Ovary (tissue), 3 donors: Measurements from ENCODE around the gene FAM20C.

Experiments
- EP300 ChIP-seq: sonication (generic); formaldehyde crosslinking; IDR thresholded peaks from one replicate; pipeline ENCODE4 v1.6.1; 2017; ENCODE audit warnings: antibody characterized with exemption
- POLR2A ChIP-seq: fragments of 450-650 bp; IDR thresholded peaks from one replicate; pipeline ENCODE4 v1.6.1; 2017; ENCODE audit warnings: antibody characterized with exemption, mild to moderate bottlenecking, moderate library complexity
- TF ChIP-seq, protein P1 (sequence below), 3 donors: fragments of 450-650 bp in 2 of 3; fragments of 200-600 bp in 1 of 3; IDR thresholded peaks; one replicate each; pipeline versions ENCODE4 v1.5.1 to v1.8.0; 2016 to 2022; ENCODE audit warnings: antibody characterized with exemption in 3 of 3, mild to moderate bottlenecking in 1 of 3
- donor health status: DM: no; HTN: no; CAD: no.

DNA sequence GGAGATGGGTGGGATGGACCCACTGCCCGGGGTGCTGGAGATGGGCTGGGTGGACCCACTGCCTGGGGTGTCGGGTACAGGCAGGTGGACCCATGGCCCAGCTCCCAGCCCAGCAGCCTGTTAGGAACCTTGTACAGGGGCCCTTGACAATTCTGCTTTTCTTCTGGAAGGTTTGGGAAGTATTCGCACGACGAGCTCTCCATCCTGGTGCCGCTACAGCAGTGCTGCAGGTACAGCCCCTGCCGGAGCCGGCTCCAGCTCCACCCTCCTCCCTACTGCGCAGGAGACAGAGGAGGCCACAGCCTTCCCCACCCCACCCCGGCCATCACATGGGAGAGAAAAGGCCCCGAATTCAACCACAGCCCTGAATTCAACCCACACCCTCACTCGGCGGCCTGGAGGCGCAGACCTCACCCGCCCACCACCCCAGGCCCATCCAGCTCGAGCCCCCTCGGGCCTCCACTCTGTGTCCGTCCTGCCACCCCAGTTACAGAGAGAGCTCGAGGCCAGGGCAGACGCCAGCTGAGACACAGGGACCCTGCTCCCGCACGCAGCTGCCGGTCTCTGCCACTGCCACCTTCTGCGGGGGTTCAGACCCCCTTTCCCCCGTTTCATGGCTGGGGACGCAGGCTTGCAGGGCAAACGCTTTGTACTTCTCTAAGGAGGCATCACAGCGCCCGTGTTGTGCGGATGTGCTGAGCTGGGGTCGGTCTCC lies 66.3 kb downstream of the FAM20C start:
- TF ChIP-seq POLR2A, result no peak
- TF ChIP-seq, protein P1, sequence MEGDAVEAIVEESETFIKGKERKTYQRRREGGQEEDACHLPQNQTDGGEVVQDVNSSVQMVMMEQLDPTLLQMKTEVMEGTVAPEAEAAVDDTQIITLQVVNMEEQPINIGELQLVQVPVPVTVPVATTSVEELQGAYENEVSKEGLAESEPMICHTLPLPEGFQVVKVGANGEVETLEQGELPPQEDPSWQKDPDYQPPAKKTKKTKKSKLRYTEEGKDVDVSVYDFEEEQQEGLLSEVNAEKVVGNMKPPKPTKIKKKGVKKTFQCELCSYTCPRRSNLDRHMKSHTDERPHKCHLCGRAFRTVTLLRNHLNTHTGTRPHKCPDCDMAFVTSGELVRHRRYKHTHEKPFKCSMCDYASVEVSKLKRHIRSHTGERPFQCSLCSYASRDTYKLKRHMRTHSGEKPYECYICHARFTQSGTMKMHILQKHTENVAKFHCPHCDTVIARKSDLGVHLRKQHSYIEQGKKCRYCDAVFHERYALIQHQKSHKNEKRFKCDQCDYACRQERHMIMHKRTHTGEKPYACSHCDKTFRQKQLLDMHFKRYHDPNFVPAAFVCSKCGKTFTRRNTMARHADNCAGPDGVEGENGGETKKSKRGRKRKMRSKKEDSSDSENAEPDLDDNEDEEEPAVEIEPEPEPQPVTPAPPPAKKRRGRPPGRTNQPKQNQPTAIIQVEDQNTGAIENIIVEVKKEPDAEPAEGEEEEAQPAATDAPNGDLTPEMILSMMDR (IDR thresholded peaks at IDR 0.05), result no peak
- no peak for TF ChIP-seq EP300
